SJCRH30 (cell line): Measurements from ENCODE around the gene LIFR. TPM values are rescaled to one million over a fixed set of nuclear protein-coding genes. Genes with fewer than 3 reads are reported as not detected.

Experiments
- DNase-seq, 2 experiments: peaks; one replicate each; pipeline ENCODE4 v3.0.0-alpha.2; 2015 to 2020
- H3K27ac ChIP-seq: fragments of 250-450 bp; sonication (Bioruptor Pico); 2 replicates; pipeline ENCODE4 v1.5.1; 2020; ENCODE audit warnings: mild to moderate bottlenecking, moderate library complexity
- H3K27me3 ChIP-seq: fragments of 250-450 bp; sonication (Bioruptor Pico); 2 replicates; pipeline ENCODE4 v1.5.1; 2020; ENCODE audit warnings: mild to moderate bottlenecking, moderate library complexity
- H3K36me3 ChIP-seq: fragments of 250-450 bp; sonication (Bioruptor Pico); 2 replicates; pipeline ENCODE4 v1.5.1; 2020; ENCODE audit warnings: mild to moderate bottlenecking, moderate library complexity
- H3K4me1 ChIP-seq: fragments of 250-450 bp; sonication (Bioruptor Pico); 2 replicates; pipeline ENCODE4 v1.5.1; 2020; ENCODE audit warnings: mild to moderate bottlenecking, moderate library complexity
- H3K4me3 ChIP-seq: fragments of 250-450 bp; sonication (Bioruptor Pico); 2 replicates; pipeline ENCODE4 v1.5.1; 2020; ENCODE audit warnings: mild to moderate bottlenecking, moderate library complexity
- H3K9me3 ChIP-seq: fragments of 250-450 bp; sonication (Bioruptor Pico); replicated peaks from 2 replicates; pipeline ENCODE4 v1.5.1; 2020; ENCODE audit warnings: mild to moderate bottlenecking, moderate library complexity
- total RNA-seq: library from RNA; depleted of rRNA; stranded (reverse); fragments of >200 nt; shearing (Covaris generic); gene quantifications from 2 replicates; pipeline ENCODE4 v1.2.3, GENCODE V29; 2014

Gene LIFR
- total RNA-seq, 1 experiment from 2014 or later: 30.6 TPM

- no peak overlapping the region for H3K4me3 ChIP-seq
- H3K4me1 ChIP-seq: no peaks in the 10 kb centered on the region
- no peak for DNase-seq
- no peaks in the 10 kb centered on the region for H3K36me3 ChIP-seq
- H3K9me3 ChIP-seq: no peaks in the 10 kb centered on the region
- 0 out of 2 replicates have a peak, but pooled peaks cover 4% of the 10 kb centered on the region for H3K27me3 ChIP-seq
- H3K27ac ChIP-seq: no peak overlapping the region
Observed at GRCh38 chr5:38591523-38591849, 35.0 kb upstream of the LIFR start.

- no peaks in the 10 kb centered on the region for H3K36me3 ChIP-seq
- no peaks in the 10 kb centered on the region for H3K4me1 ChIP-seq
- no peak for DNase-seq
- H3K4me3 ChIP-seq: no peak overlapping the region
- no peak overlapping the region for H3K27ac ChIP-seq
- H3K9me3 ChIP-seq: no peaks in the 10 kb centered on the region
- H3K27me3 ChIP-seq: 0 out of 2 replicates have a peak, but pooled peaks cover 4% of the 10 kb centered on the region
Observed at GRCh38 chr5:38590838-38591522, 34.5 kb upstream of the LIFR start.

GRCh38 chr5:38589629-38590028 is 33.2 kb upstream of the LIFR start:
- H3K27me3 ChIP-seq: 0 out of 2 replicates have a peak, but pooled peaks cover 9% of the 10 kb centered on the region
- no peaks in the 10 kb centered on the region for H3K4me1 ChIP-seq
- no peak overlapping the region for H3K27ac ChIP-seq
- no peaks in the 10 kb centered on the region for H3K36me3 ChIP-seq
- no peak overlapping the region for H3K4me3 ChIP-seq
- H3K9me3 ChIP-seq: no peaks in the 10 kb centered on the region
- no peak for DNase-seq

- Histone ChIP-seq H3K27ac (no peak overlapping the region), H3K27me3 (peaks cover 9% of the 10 kb centered on the region; the same call in 1 of the 2 replicates), H3K36me3 (no peaks in the 10 kb centered on the region), H3K4me3 (no peak overlapping the region), H3K4me1 (no peaks in the 10 kb centered on the region), H3K9me3 (no peaks in the 10 kb centered on the region)
- DNase-seq: no peak
Observed at GRCh38 chr5:38585816-38586215, 29.4 kb upstream of the LIFR start.

- H3K27me3 ChIP-seq: peaks cover 9% of the 10 kb centered on the region; the same call in 1 of the 2 replicates
- DNase-seq: no peak
- no peaks in the 10 kb centered on the region for H3K9me3 ChIP-seq
- H3K36me3 ChIP-seq: no peaks in the 10 kb centered on the region
- no peak overlapping the region for H3K4me3 ChIP-seq
- no peak overlapping the region for H3K27ac ChIP-seq
- H3K4me1 ChIP-seq: no peaks in the 10 kb centered on the region
Observed at GRCh38 chr5:38583500-38583899, 27.1 kb upstream of the LIFR start.

- Histone ChIP-seq H3K9me3 (no peaks in the 10 kb centered on the region), H3K4me1 (no peaks in the 10 kb centered on the region), H3K4me3 (no peak overlapping the region), H3K27me3 (peaks cover 9% of the 10 kb centered on the region; the same call in 1 of the 2 replicates), H3K36me3 (no peaks in the 10 kb centered on the region), H3K27ac (no peak overlapping the region)
- DNase-seq: no peak
Observed at GRCh38 chr5:38582975-38583319, 26.5 kb upstream of the LIFR start.

- Histone ChIP-seq H3K36me3 (no peaks in the 10 kb centered on the region), H3K9me3 (no peaks in the 10 kb centered on the region), H3K4me1 (no peaks in the 10 kb centered on the region), H3K27me3 (peaks cover 6% of the 10 kb centered on the region; the same call in 1 of the 2 replicates), H3K27ac (no peak overlapping the region), H3K4me3 (no peak overlapping the region)
- no peak for DNase-seq
Observed at GRCh38 chr5:38582293-38582974, 26.0 kb upstream of the LIFR start.

GRCh38 chr5:38581597-38581996 is 25.2 kb upstream of the LIFR start:
- H3K36me3 ChIP-seq: no peaks in the 10 kb centered on the region
- H3K4me3 ChIP-seq: no peak overlapping the region
- H3K9me3 ChIP-seq: no peaks in the 10 kb centered on the region
- H3K4me1 ChIP-seq: no peaks in the 10 kb centered on the region; the same call in 1 of the 2 replicates
- peaks cover 6% of the 10 kb centered on the region; the same call in 1 of the 2 replicates for H3K27me3 ChIP-seq
- H3K27ac ChIP-seq: no peak overlapping the region
- DNase-seq: no peak

GRCh38 chr5:38579105-38579504 is 22.7 kb upstream of the LIFR start:
- Histone ChIP-seq H3K4me3 (no peak overlapping the region), H3K27ac (no peak overlapping the region), H3K27me3 (no peaks in the 10 kb centered on the region; the same call in 1 of the 2 replicates), H3K4me1 (peaks cover 6% of the 10 kb centered on the region; the same call in 1 of the 2 replicates), H3K36me3 (no peaks in the 10 kb centered on the region), H3K9me3 (no peaks in the 10 kb centered on the region)
- DNase-seq: no peak

- Histone ChIP-seq H3K9me3 (no peaks in the 10 kb centered on the region), H3K4me1 (peaks cover 6% of the 10 kb centered on the region; the same call in 1 of the 2 replicates), H3K27ac (no peak overlapping the region), H3K36me3 (no peaks in the 10 kb centered on the region), H3K27me3 (no peaks in the 10 kb centered on the region), H3K4me3 (no peak overlapping the region)
- no peak for DNase-seq
Observed at GRCh38 chr5:38576961-38577684, 20.7 kb upstream of the LIFR start.

- Histone ChIP-seq H3K27ac (no peak overlapping the region), H3K27me3 (no peaks in the 10 kb centered on the region)
- DNase-seq: peak in 1 of 2 experiments; percentile 43
Observed at GRCh38 chr5:38576442-38576841, 20.0 kb upstream of the LIFR start.

GRCh38 chr5:38575476-38575875 is 19.0 kb upstream of the LIFR start:
- Histone ChIP-seq H3K27ac (no peak overlapping the region), H3K4me1 (peaks cover 6% of the 10 kb centered on the region; the same call in 1 of the 2 replicates), H3K4me3 (no peak overlapping the region), H3K9me3 (no peaks in the 10 kb centered on the region), H3K27me3 (no peaks in the 10 kb centered on the region), H3K36me3 (no peaks in the 10 kb centered on the region)
- no peak for DNase-seq

More at GRCh38 chr5:38576442-38576841, 20.0 kb upstream of the LIFR start:
- H3K4me3 ChIP-seq: no peak overlapping the region
- no peaks in the 10 kb centered on the region for H3K9me3 ChIP-seq
- H3K36me3 ChIP-seq: no peaks in the 10 kb centered on the region
- peaks cover 6% of the 10 kb centered on the region; the same call in 1 of the 2 replicates for H3K4me1 ChIP-seq

GRCh38 chr5:38574009-38574408 is 17.6 kb upstream of the LIFR start:
- no peak for DNase-seq
- no peaks in the 10 kb centered on the region for H3K36me3 ChIP-seq
- H3K9me3 ChIP-seq: no peaks in the 10 kb centered on the region
- H3K4me3 ChIP-seq: no peak overlapping the region
- no peak overlapping the region for H3K27ac ChIP-seq
- peaks cover 6% of the 10 kb centered on the region; the same call in 1 of the 2 replicates for H3K4me1 ChIP-seq
- H3K27me3 ChIP-seq: no peaks in the 10 kb centered on the region

GRCh38 chr5:38573521-38573920 is 17.1 kb upstream of the LIFR start:
- Histone ChIP-seq H3K4me3 (no peak overlapping the region), H3K27me3 (no peaks in the 10 kb centered on the region), H3K36me3 (no peaks in the 10 kb centered on the region), H3K9me3 (no peaks in the 10 kb centered on the region), H3K27ac (no peak overlapping the region), H3K4me1 (peaks cover 6% of the 10 kb centered on the region; the same call in 1 of the 2 replicates)
- no peak for DNase-seq

GRCh38 chr5:38569180-38569579 is 12.7 kb upstream of the LIFR start:
- Histone ChIP-seq H3K36me3 (no peaks in the 10 kb centered on the region), H3K9me3 (no peaks in the 10 kb centered on the region), H3K27me3 (no peaks in the 10 kb centered on the region; the same call in 1 of the 2 replicates), H3K27ac (no peak overlapping the region), H3K4me1 (no peaks in the 10 kb centered on the region), H3K4me3 (no peak overlapping the region)
- no peak for DNase-seq
